GM20000 (cell line): ENCODE data around the gene TEAD3.
"Not testable (repeated sequence)": the region's sequence is repeated elsewhere in the genome, so short reads cannot be mapped to it uniquely, and the experiment has no call there.

Source experiments
- DNase-seq: peaks from one replicate; pipeline ENCODE4 v3.0.0; 2012; ENCODE audit warnings: low spot score
- CTCF ChIP-seq: IDR thresholded peaks from 2 replicates; pipeline ENCODE4 v1.5.1; 2012; ENCODE audit warnings: mild to moderate bottlenecking, control low read depth; ENCODE audit errors: extremely low read depth, missing control alignments

The TEAD3 gene

DNA sequence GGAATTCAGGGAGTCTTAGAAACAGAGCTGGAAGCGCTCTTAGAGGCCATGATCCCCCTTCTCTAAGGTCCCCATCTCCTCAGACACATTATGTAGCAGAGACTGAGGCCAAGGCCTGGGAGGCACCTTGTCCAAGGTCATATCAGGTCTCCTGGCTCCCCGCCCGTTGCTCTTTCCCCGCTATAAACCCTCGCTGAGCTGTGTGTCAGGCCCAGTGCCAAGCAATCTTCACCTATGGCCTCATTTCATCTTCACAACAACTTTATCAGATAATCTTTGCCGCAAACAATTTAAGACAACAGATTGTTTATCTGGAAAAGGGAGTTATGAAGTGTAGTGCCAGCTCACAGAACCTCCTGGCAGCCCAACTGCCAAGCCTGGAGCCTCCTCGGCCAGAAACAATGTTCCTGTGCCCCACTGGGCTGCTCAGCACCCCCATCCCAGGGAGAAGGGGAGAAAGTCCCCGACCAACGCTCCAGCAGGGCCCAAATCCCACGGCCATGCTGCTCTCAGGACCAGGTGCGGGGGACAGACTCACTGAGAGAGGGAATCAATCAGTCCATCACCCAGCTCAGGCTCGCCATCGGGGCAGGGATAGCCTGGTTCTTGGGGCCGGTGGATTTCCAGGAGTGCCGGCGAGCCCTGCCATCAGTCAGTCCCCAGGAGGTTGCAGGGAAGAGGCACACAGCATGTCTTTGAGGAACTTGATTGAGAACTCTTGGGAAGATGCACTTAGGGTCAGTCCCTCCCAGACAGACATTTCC lies 61.6 kb downstream of the TEAD3 start:
- no peak for TF ChIP-seq CTCF
- no peak for DNase-seq

- not testable (repeated sequence) for DNase-seq
These were observed 64.2 kb downstream of the TEAD3 start for GRCh38 chr6:35432702-35433101.

DNA sequence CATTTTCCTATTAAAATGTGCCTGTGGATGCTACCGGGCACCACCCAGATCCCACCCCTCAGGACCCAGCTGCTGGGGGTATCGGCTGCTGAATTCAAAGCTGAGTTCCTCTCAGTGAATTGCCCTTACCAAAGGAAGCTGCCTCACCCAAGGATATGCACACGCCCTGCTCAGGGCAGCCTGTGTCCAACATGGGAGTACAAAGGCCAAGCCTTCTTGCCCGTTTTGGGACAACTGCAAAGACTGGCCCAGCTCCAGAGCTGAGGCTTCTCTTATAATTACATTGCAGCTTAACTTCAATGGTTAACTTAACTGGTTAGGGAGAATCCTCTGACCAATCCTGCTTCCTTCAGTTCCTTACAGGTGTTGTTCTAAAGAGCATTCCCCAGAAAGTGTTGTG lies 64.6 kb downstream of the TEAD3 start:
- TF ChIP-seq CTCF = no peak
- DNase-seq = no peak

DNA sequence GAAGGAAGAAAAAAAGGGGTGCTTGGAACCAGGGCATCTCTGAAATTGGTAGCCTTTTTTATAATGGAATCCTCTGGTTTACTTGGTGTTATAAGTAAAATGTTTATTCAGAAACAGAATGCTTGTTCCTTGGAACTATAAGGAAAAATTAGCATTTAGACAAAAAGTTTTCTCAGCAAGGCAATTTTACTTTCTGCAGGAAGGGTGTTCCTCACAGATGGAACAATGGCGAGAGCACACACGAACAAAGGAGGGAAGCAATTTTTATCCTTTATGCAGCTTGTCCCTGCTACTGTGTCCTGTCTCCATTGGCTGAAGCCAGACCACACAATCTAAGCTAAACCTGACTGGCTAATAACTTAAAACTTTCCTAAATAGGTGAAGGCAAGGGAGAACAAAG lies 67.4 kb downstream of the TEAD3 start:
- TF ChIP-seq CTCF = no peak
- DNase-seq = no peak

GRCh38 chr6:35428421-35429149 lies 68.3 kb downstream of the TEAD3 start:
- no peak for DNase-seq
- TF ChIP-seq CTCF = no peak

DNA sequence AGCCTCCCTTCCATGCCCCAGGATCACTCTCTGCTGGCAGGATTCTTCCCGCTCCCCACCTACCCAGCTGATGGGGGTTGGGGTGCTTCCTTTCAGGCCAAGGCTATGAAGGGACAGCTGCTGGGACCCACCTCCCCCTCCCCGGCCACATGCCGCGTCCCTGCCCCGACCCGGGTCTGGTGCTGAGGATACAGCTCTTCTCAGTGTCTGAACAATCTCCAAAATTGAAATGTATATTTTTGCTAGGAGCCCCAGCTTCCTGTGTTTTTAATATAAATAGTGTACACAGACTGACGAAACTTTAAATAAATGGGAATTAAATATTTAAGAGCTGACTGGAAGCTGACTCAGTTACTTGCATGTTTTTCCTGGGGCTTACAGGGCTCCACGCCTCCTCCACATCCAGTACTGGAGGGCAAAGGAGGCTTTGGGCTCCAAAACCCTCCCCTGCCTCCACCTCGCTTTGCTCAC lies 69.0 kb downstream of the TEAD3 start:
- DNase-seq = no peak
- TF ChIP-seq CTCF = no peak

- TF ChIP-seq CTCF = no peak
These were observed 69.4 kb downstream of the TEAD3 start for GRCh38 chr6:35427435-35427834.

More at GRCh38 chr6:35427435-35427834, 69.4 kb downstream of the TEAD3 start:
- DNase-seq = no peak
